Esophagus squamous epithelium (tissue), 4 donors: Measurements from ENCODE around the gene DNMT3A.

Experiments
- CTCF ChIP-seq, 6 experiments: fragments of 450-650 bp in 4 of 6; fragments of 200-600 bp in 2 of 6; sonication (generic) in 2 of 6; IDR thresholded peaks; one replicate each; pipeline ENCODE4 v1.5.1; 2016 to 2019; ENCODE audit warnings: antibody characterized with exemption in 6 of 6, mild to moderate bottlenecking in 4 of 6, moderate library complexity in 4 of 6
- POLR2A ChIP-seq, 4 donors: fragments of 450-650 bp; IDR thresholded peaks; one replicate each; pipeline ENCODE4 v1.6.1; 2017; ENCODE audit warnings: antibody characterized with exemption in 4 of 4, mild to moderate bottlenecking in 4 of 4, moderate library complexity in 3 of 4

- TF ChIP-seq CTCF (IDR thresholded peaks at IDR 0.05) = no peak
- no peak for TF ChIP-seq POLR2A (IDR thresholded peaks at IDR 0.05)
Observed at GRCh38 chr2:25293958-25294562, 47.7 kb downstream of the DNMT3A start.
